Neutrophil (primary cell): ENCODE results near the gene SETD2.

Experiments
- H3K27ac ChIP-seq: fragments of 200-600 bp; sonication (generic); 2 replicates; pipeline ENCODE4 v1.5.1; 2016; ENCODE audit warnings: mild to moderate bottlenecking, moderate library complexity
- H3K27me3 ChIP-seq: fragments of 200-600 bp; sonication (generic); 2 replicates; pipeline ENCODE4 v1.6.0; 2016; ENCODE audit warnings: mild to moderate bottlenecking
- H3K36me3 ChIP-seq: fragments of 200-600 bp; sonication (generic); 2 replicates; pipeline ENCODE4 v1.5.1; 2017
- H3K4me1 ChIP-seq, 2 experiments: fragments of 200-600 bp in 1 of 2; sonication (generic) in 1 of 2; 1 replicate in 1 of 2; 2 replicates in 1 of 2; pipeline versions ENCODE4 v1.5.1 to v1.6.1; 2013 to 2016; ENCODE audit warnings: low read depth in 1 of 2, low read length in 1 of 2, mild to moderate bottlenecking in 1 of 2, moderate library complexity in 1 of 2; ENCODE audit not compliant: control insufficient read depth in 1 of 2, insufficient read depth in 1 of 2
- H3K4me3 ChIP-seq, 2 experiments: fragments of 200-600 bp in 1 of 2; sonication (generic) in 1 of 2; 1 replicate in 1 of 2; 2 replicates in 1 of 2; pipeline ENCODE4 v1.5.1; 2013 to 2016; ENCODE audit warnings: low read depth in 1 of 2, low read length in 1 of 2, mild to moderate bottlenecking in 1 of 2, moderate library complexity in 1 of 2
- H3K9me3 ChIP-seq: fragments of 200-600 bp; sonication (generic); 2 replicates; pipeline ENCODE4 v1.5.1; 2016
- CTCF ChIP-seq: fragments of 200-600 bp; sonication (generic); IDR thresholded peaks from 2 replicates; pipeline ENCODE4 v1.5.1; 2016; ENCODE audit warnings: antibody characterized with exemption

The SETD2 gene

DNA sequence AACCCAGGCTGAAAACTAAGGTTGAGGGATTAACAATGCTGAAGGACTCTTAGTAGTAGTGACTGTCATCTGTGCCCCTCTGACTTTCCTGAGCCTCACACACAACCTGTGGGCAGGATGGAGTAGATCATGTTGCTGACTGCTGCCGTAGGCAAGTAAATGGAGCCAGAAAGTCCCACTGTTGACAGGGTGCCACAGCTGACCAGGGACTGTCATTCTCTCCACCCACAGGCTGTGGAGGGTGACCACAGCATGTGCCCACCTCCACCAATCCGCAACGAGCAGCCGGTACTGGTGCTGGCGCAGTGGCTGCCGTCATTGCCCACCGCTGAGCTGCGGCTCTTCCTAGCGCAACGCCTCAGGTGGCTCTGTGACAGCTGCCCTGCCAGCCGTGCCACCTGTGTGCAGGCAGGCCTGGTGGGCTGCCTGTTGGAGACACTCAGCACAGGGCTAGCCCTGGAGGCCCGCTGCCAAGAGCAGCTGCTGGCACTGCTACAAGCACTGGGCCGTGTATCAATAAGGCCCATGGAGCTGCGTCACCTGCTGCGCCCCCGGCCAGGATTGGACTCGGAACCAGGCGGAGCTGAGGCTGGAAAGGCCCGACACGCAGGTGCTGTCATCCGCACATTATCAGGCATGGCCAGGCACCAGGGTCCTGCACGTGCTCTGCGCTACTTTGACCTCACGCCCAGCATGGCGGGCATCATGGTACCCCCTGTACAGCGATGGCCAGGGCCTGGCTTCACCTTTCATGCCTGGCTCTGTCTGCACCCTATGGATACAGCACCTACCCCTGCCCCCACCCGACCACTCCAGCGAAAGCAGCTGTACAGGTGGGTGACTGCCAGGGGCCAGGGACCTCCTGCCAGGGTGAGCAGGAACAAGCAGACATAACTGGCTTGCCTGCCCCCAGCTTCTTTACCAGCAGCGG lies 168.8 kb downstream of the SETD2 start:
- Histone ChIP-seq H3K9me3 (no peaks in the 10 kb centered on the region), H3K4me3 (no peak overlapping the region), H3K27ac (peak overlapping the region; percentile 62), H3K36me3 (peaks cover 100% of the 10 kb centered on the region), H3K4me1 (peaks cover 46 to 56% of the 10 kb centered on the region in 2 experiments), H3K27me3 (no peaks in the 10 kb centered on the region)
- no peak for TF ChIP-seq CTCF

DNA sequence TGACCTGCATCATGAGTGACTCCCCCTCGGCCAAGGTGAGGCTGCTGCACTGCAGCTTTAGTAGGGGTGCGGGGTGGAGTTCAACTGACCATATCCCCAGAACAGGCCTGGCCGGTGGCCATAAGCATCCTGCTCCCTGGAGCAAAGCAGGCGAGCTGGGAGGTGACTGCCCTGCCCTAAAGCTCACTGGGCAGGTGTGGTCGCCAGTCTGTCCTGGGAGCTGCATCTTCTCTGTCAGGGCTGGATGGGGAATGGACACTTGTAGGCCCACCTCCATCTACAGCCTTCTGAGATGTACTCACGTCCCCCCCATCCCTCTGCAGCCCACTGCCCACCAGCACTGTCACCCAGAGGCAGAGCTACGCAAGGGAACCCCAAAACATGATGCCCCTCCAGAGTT lies 169.9 kb downstream of the SETD2 start:
- TF ChIP-seq CTCF = no peak
- H3K36me3 ChIP-seq = peaks cover 100% of the 10 kb centered on the region

GRCh38 chr3:46993292-46993691 lies 170.6 kb downstream of the SETD2 start:
- Histone ChIP-seq H3K4me1 (peaks cover 64 to 68% of the 10 kb centered on the region in 2 experiments), H3K9me3 (no peaks in the 10 kb centered on the region), H3K4me3 (no peak overlapping the region), H3K27ac (peak overlapping the region; percentile 98), H3K36me3 (peaks cover 95% of the 10 kb centered on the region), H3K27me3 (no peaks in the 10 kb centered on the region)
- TF ChIP-seq CTCF = no peak

More for the DNA sequence above, 169.9 kb downstream of the SETD2 start:
- Histone ChIP-seq H3K27ac (peak overlapping the region; percentile 98), H3K4me1 (peaks cover 57 to 67% of the 10 kb centered on the region in 2 experiments), H3K4me3 (no peak overlapping the region), H3K27me3 (no peaks in the 10 kb centered on the region), H3K9me3 (no peaks in the 10 kb centered on the region)

DNA sequence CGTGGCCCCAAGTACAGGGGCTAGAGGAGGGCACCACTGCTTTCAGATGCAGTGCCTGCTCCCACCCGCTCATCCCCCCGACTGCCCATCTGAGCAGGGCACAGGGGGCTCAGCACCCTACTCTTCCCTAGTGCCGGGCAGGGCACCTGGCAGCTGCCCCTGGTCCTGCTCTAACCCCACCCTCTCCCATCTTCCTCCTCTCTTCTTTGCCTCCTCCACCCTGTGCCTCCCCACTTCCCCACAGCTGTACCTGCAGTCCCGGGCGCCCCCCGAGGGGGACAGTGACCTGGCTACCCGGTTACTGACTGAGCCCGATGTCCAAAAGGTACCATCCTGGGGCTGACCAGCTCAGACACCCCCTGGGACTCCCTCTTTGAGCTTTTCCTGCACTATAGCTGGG lies 171.7 kb downstream of the SETD2 start:
- Histone ChIP-seq H3K27ac (peak overlapping the region; percentile 98), H3K27me3 (no peaks in the 10 kb centered on the region), H3K4me3 (no peak overlapping the region), H3K36me3 (peaks cover 84% of the 10 kb centered on the region), H3K4me1 (peaks cover 65 to 72% of the 10 kb centered on the region in 2 experiments), H3K9me3 (no peaks in the 10 kb centered on the region)
- no peak for TF ChIP-seq CTCF

GRCh38 chr3:46991406-46992165 lies 172.3 kb downstream of the SETD2 start:
- H3K4me3 ChIP-seq = peak overlapping the region in 1 of 2 experiments; percentile 86
- H3K27me3 ChIP-seq = no peaks in the 10 kb centered on the region
- H3K9me3 ChIP-seq = no peaks in the 10 kb centered on the region
- peaks cover 70 to 75% of the 10 kb centered on the region in 2 experiments for H3K4me1 ChIP-seq
- TF ChIP-seq CTCF = no peak
- peaks cover 78% of the 10 kb centered on the region for H3K36me3 ChIP-seq
- peak overlapping the region; percentile 98 for H3K27ac ChIP-seq
